H9 (cell line): ENCODE data around the gene FZD10. TPM values are rescaled to one million over a fixed set of nuclear protein-coding genes. Genes with fewer than 3 reads are reported as not detected.

Experiments used
- DNase-seq: peaks from one replicate; pipeline ENCODE4 v3.0.0-alpha.2; 2017
- H2AFZ ChIP-seq: one replicate; pipeline ENCODE4 v1.6.1; 2013; ENCODE audit warnings: mild to moderate bottlenecking, low read length, control low read depth, moderate library complexity
- H2AK5ac ChIP-seq: 2 replicates; pipeline ENCODE4 v1.6.1; 2013; ENCODE audit warnings: low read length, control low read depth, mixed read lengths; ENCODE audit not compliant: insufficient read length
- H2BK120ac ChIP-seq: one replicate; pipeline ENCODE4 v1.6.1; 2013; ENCODE audit warnings: low read depth, mild to moderate bottlenecking, low read length, control low read depth, inconsistent platforms; ENCODE audit not compliant: poor library complexity, severe bottlenecking
- H2BK12ac ChIP-seq: 2 replicates; pipeline ENCODE4 v1.6.1; 2013; ENCODE audit warnings: low read length, control low read depth, mixed read lengths, low read depth; ENCODE audit not compliant: insufficient read length
- H2BK15ac ChIP-seq: 2 replicates; pipeline ENCODE4 v1.6.1; 2013; ENCODE audit warnings: low read depth, low read length, control low read depth
- H2BK20ac ChIP-seq: one replicate; pipeline ENCODE4 v1.6.1; 2013; ENCODE audit warnings: low read depth, mild to moderate bottlenecking, low read length, control low read depth, inconsistent platforms; ENCODE audit not compliant: poor library complexity, severe bottlenecking
- H2BK5ac ChIP-seq: 2 replicates; pipeline ENCODE4 v1.6.1; 2013; ENCODE audit warnings: low read length, control low read depth, mixed read lengths; ENCODE audit not compliant: insufficient read length
- H3K14ac ChIP-seq: 2 replicates; pipeline ENCODE4 v1.6.1; 2013; ENCODE audit warnings: low read length, control low read depth; ENCODE audit not compliant: insufficient read depth
- H3K18ac ChIP-seq: 2 replicates; pipeline ENCODE4 v1.6.1; 2013; ENCODE audit warnings: low read depth, mild to moderate bottlenecking, mixed read lengths, low read length, control low read depth; ENCODE audit not compliant: insufficient read length
- H3K23ac ChIP-seq: 2 replicates; pipeline ENCODE4 v1.6.1; 2013; ENCODE audit warnings: low read length, control low read depth, mixed read lengths, low read depth; ENCODE audit not compliant: insufficient read length
- H3K23me2 ChIP-seq: 2 replicates; pipeline ENCODE4 v1.6.1; 2013; ENCODE audit warnings: low read depth, mild to moderate bottlenecking, mixed read lengths, low read length, control low read depth; ENCODE audit not compliant: insufficient read length, poor library complexity, severe bottlenecking
- H3K27ac ChIP-seq: 2 replicates; pipeline ENCODE4 v1.5.1; 2013; ENCODE audit warnings: low read length, control low read depth, mixed read lengths, low read depth; ENCODE audit not compliant: insufficient read length
- H3K27me3 ChIP-seq: 2 replicates; pipeline ENCODE4 v1.6.1; 2013; ENCODE audit warnings: low read length, control low read depth, inconsistent platforms; ENCODE audit not compliant: insufficient read depth
- H3K4ac ChIP-seq: 2 replicates; pipeline ENCODE4 v1.6.1; 2013; ENCODE audit warnings: low read depth, mild to moderate bottlenecking, control low read depth, inconsistent platforms, low read length, moderate library complexity
- H3K4me1 ChIP-seq: 2 replicates; pipeline ENCODE4 v1.6.1; 2013; ENCODE audit warnings: low read length, control low read depth, inconsistent platforms; ENCODE audit not compliant: insufficient read depth
- H3K4me2 ChIP-seq: 2 replicates; pipeline ENCODE4 v1.6.1; 2013; ENCODE audit warnings: low read length, control low read depth, mixed read lengths; ENCODE audit not compliant: insufficient read length, insufficient read depth
- H3K56ac ChIP-seq: 2 replicates; pipeline ENCODE4 v1.6.1; 2013; ENCODE audit warnings: low read depth, mild to moderate bottlenecking, mixed read lengths, low read length, control low read depth; ENCODE audit not compliant: insufficient read length
- H3K79me1 ChIP-seq: 2 replicates; pipeline ENCODE4 v1.6.1; 2013; ENCODE audit warnings: low read depth, mild to moderate bottlenecking, moderate library complexity, low read length, control low read depth, inconsistent platforms; ENCODE audit not compliant: insufficient read depth, poor library complexity, severe bottlenecking
- H3K79me2 ChIP-seq: 2 replicates; pipeline ENCODE4 v1.6.1; 2013; ENCODE audit warnings: low read length, control low read depth, inconsistent platforms; ENCODE audit not compliant: insufficient read depth
- H3K9ac ChIP-seq: 2 replicates; pipeline ENCODE4 v1.6.1; 2013; ENCODE audit warnings: low read length, control low read depth, mixed read lengths; ENCODE audit not compliant: insufficient read length; ENCODE audit errors: extremely low read depth
- H3K9me3 ChIP-seq: one replicate; pipeline ENCODE4 v1.6.1; 2013; ENCODE audit warnings: low read depth, low read length, inconsistent platforms; ENCODE audit not compliant: control insufficient read depth
- H3T11ph ChIP-seq: one replicate; pipeline ENCODE4 v1.6.1; 2013; ENCODE audit warnings: mild to moderate bottlenecking, low read length, control low read depth, inconsistent platforms
- H4K20me1 ChIP-seq: one replicate; pipeline ENCODE4 v1.6.1; 2013; ENCODE audit not compliant: control insufficient read depth, insufficient read length, insufficient read depth
- H4K5ac ChIP-seq: 2 replicates; pipeline ENCODE4 v1.6.1; 2013; ENCODE audit warnings: low read depth, mild to moderate bottlenecking, mixed read lengths, low read length, control low read depth; ENCODE audit not compliant: insufficient read length
- H4K8ac ChIP-seq: replicated peaks from 2 replicates; pipeline ENCODE4 v1.6.1; 2013; ENCODE audit warnings: low read length, control low read depth, mixed read lengths, low read depth; ENCODE audit not compliant: insufficient read length
- H4K91ac ChIP-seq: 2 replicates; pipeline ENCODE4 v1.6.1; 2013; ENCODE audit warnings: low read depth, mild to moderate bottlenecking, moderate library complexity, mixed read lengths, low read length, control low read depth; ENCODE audit not compliant: insufficient read length
- H3K27ac Mint-ChIP-seq, 3 experiments: 2 replicates in 2 of 3; 3 replicates in 1 of 3; pipeline ENCODE4 v1.8.0; 2020 to 2021; ENCODE audit warnings: mixed read lengths in 3 of 3, mild to moderate bottlenecking in 1 of 3, moderate library complexity in 1 of 3
- H3K27me3 Mint-ChIP-seq: 2 replicates; pipeline ENCODE4 v1.8.0; 2021; ENCODE audit warnings: low read depth, mild to moderate bottlenecking, moderate library complexity, mixed read lengths
- H3K36me3 Mint-ChIP-seq, 3 experiments: 2 replicates in 2 of 3; 3 replicates in 1 of 3; pipeline ENCODE4 v1.8.0; 2020 to 2021; ENCODE audit warnings: low read depth in 3 of 3, mixed read lengths in 3 of 3; ENCODE audit not compliant: insufficient read depth in 1 of 3
- H3K4me1 Mint-ChIP-seq, 2 experiments: 2 replicates each; pipeline ENCODE4 v1.8.0; 2020; ENCODE audit warnings: mixed read lengths in 2 of 2
- H3K4me3 Mint-ChIP-seq, 2 experiments: 2 replicates in 1 of 2; 3 replicates in 1 of 2; pipeline ENCODE4 v1.8.0; 2020 to 2021; ENCODE audit warnings: mild to moderate bottlenecking in 2 of 2, mixed read lengths in 2 of 2, moderate library complexity in 1 of 2
- H3K9me3 Mint-ChIP-seq, 2 experiments: 2 replicates in 1 of 2; 3 replicates in 1 of 2; pipeline ENCODE4 v1.8.0; 2020; ENCODE audit warnings: mild to moderate bottlenecking in 2 of 2, mixed read lengths in 2 of 2, moderate library complexity in 1 of 2
- WGBS: extraction: QIAGEN DNeasy Blood & Tissue Kit; methylation state at CpG from one replicate; pipeline ENCODE4 v1.1.7; 2013; ENCODE audit warnings: missing lambda C conversion rate, low lambda C conversion rate, mixed read lengths; ENCODE audit not compliant: insufficient read length; ENCODE audit errors: extremely low coverage; 5-methylcytosine and 5-hydroxymethylcytosine counted together
- total RNA-seq: library from RNA; stranded (reverse); gene quantifications from 2 replicates; pipeline ENCODE4 v1.2.1, GENCODE V29; 2021
- TF ChIP-seq, protein P1 (sequence below): fragments of 200-600 bp; sonication (generic); conservative IDR thresholded peaks from 3 replicates; pipeline ENCODE4 v1.8.0; 2021; ENCODE audit warnings: antibody characterized with exemption, mild to moderate bottlenecking

The FZD10 gene
- total RNA-seq, 1 experiment from 2014 or later, result 1.0 TPM

DNA sequence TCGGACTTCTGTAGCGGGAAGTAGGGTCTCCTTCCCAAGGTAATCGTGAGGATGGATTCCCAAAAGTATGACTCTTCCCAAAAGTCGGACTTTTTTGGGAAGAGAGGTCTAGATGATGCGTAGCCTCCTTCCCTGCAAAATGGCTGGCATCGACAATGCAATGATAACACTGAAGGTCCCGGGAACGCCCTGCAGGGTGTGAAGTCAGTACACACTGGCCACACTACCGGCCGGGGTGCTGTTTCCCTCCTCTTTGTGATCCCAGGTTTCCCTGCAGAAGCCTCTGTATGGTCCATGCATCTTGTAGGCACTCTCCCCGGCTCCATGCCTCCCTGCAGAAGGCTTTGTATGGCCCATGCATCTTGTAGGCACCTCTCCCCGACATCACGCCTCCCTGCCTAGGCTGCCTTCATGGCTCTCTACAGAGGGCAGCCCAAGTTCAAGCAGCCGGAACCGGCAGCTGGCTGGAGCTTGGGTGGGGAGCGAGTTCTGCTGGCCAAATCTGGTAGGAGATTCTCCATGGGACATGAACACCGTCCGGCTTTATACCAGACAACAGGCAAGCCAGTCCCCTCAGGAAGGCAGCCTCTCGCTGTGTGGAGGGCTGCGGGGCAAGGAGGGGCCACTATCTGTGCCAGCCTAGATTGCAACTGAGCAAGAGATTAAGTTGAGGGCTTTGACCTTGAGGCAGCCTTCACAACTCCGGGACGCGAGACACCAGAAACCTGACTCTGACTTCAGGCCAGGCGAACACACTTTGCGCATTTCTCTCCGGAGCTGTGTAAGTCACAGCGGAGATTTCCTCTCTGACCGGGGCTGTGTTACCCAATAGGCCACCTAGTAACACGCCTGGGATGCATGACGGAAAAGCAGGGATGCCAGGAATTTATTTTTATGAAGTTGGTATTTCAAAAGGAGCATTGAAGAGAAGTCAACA is 23.5 kb downstream of the FZD10 start:
- peaks cover 72% of the 10 kb centered on the region for H3K27me3 Mint-ChIP-seq
- H3K4me3 Mint-ChIP-seq, result no peak overlapping the region

More for the DNA sequence above, 23.5 kb downstream of the FZD10 start:
- H4K5ac ChIP-seq, result no peak overlapping the region
- H2BK120ac ChIP-seq, result no peak overlapping the region
- TF ChIP-seq, protein P1, sequence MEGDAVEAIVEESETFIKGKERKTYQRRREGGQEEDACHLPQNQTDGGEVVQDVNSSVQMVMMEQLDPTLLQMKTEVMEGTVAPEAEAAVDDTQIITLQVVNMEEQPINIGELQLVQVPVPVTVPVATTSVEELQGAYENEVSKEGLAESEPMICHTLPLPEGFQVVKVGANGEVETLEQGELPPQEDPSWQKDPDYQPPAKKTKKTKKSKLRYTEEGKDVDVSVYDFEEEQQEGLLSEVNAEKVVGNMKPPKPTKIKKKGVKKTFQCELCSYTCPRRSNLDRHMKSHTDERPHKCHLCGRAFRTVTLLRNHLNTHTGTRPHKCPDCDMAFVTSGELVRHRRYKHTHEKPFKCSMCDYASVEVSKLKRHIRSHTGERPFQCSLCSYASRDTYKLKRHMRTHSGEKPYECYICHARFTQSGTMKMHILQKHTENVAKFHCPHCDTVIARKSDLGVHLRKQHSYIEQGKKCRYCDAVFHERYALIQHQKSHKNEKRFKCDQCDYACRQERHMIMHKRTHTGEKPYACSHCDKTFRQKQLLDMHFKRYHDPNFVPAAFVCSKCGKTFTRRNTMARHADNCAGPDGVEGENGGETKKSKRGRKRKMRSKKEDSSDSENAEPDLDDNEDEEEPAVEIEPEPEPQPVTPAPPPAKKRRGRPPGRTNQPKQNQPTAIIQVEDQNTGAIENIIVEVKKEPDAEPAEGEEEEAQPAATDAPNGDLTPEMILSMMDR, result no peak
- H2BK5ac ChIP-seq, result no peak overlapping the region
- no peak overlapping the region for H3K9ac ChIP-seq
- H4K91ac ChIP-seq, result no peak overlapping the region
- DNase-seq, result no peak
- H3T11ph ChIP-seq, result no peak overlapping the region
- no peaks in the 10 kb centered on the region for H3K23me2 ChIP-seq
- H3K4me1 Mint-ChIP-seq, result peaks cover 7 to 12% of the 10 kb centered on the region in 2 experiments; a peak in 3 of 4 replicates
- H3K14ac ChIP-seq, result no peak overlapping the region; the same call in 1 of the 2 replicates
- no peak overlapping the region for H3K23ac ChIP-seq
- no peak overlapping the region for H2BK20ac ChIP-seq
- H2BK12ac ChIP-seq, result no peak overlapping the region
- no peak overlapping the region for H2BK15ac ChIP-seq
- no peak overlapping the region for H2AFZ ChIP-seq
- H3K9me3 Mint-ChIP-seq, result peaks cover 0 to 5% of the 10 kb centered on the region in 2 experiments; a peak in 4 of 5 replicates
- no peaks in the 10 kb centered on the region for H3K4me1 ChIP-seq
- no peak overlapping the region for H3K27ac Mint-ChIP-seq
- H3K4ac ChIP-seq, result no peak overlapping the region
- H3K79me1 ChIP-seq, result no peaks in the 10 kb centered on the region
- H3K27ac ChIP-seq, result no peak overlapping the region
- H4K8ac ChIP-seq, result no peak overlapping the region
- H3K18ac ChIP-seq, result no peak overlapping the region
- no peaks in the 10 kb centered on the region; a peak in 1 of 7 replicates for H3K36me3 Mint-ChIP-seq
- no peaks in the 10 kb centered on the region for H3K9me3 ChIP-seq
- H3K27me3 ChIP-seq, result no peaks in the 10 kb centered on the region; the same call in 1 of the 2 replicates
- no peak overlapping the region for H3K56ac ChIP-seq
- no peaks in the 10 kb centered on the region for H3K79me2 ChIP-seq
- no peak overlapping the region for H3K4me2 ChIP-seq
- no CpG with 5 or more reads among the region's 30 CpGs for WGBS
- H2AK5ac ChIP-seq, result no peak overlapping the region
- no peaks in the 10 kb centered on the region for H4K20me1 ChIP-seq
